Fibroblast of villous mesenchyme (primary cell): Measurements from ENCODE around the gene CCDC102B. TPM values are rescaled to one million over a fixed set of nuclear protein-coding genes. Genes with fewer than 3 reads are reported as not detected.

ENCODE experiments used
- DNase-seq: peaks from one replicate; pipeline ENCODE4 v3.0.0-alpha.2; 2010; ENCODE audit warnings: low read depth
- H3K4me3 ChIP-seq: 2 replicates; pipeline ENCODE4 v1.5.1; 2011; ENCODE audit warnings: low read depth, mild to moderate bottlenecking, low read length
- CTCF ChIP-seq: IDR thresholded peaks from 2 replicates; pipeline ENCODE4 v1.5.1; 2012; ENCODE audit warnings: low read depth, mild to moderate bottlenecking, low read length; ENCODE audit not compliant: insufficient read depth
- small RNA-seq: library from RNA; depleted of rRNA; stranded (forward); fragments of <200 nt; gene quantifications from one replicate; pipeline ENCODE3, GENCODE V24; 2012
- total RNA-seq: library from RNA; depleted of rRNA; stranded (reverse); fragments of >200 nt; gene quantifications from 2 replicates; pipeline ENCODE4 v1.2.3, GENCODE V29; 2012

Gene CCDC102B
- total RNA-seq, 1 donor, result 10.4 TPM

DNA sequence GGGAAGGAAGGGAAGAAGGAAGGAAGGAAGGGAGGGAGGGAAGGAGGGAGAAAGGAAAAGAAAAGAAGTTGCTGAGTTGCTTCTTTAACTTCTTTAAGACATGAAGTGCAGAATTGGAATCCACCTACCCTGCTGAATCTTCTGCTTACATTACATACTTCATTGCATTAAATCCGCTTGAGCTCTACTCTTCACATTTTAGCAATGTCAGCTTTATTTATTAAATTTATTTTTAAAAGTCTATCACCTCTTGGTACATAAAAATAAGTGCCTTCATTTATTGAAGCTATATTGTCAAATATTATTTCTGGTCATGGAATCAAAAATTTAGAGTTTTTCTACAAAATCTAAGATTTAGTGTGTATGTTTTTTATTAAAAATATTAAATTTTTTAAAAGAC, 284.6 kb downstream of the CCDC102B start:
- no peak overlapping the region for H3K4me3 ChIP-seq
- no peak for TF ChIP-seq CTCF
- DNase-seq, result no peak

- H3K4me3 ChIP-seq, result no peak overlapping the region
- TF ChIP-seq CTCF, result no peak
- DNase-seq, result no peak
Observed at GRCh38 chr18:69085951-69086350, 288.1 kb downstream of the CCDC102B start.

DNA sequence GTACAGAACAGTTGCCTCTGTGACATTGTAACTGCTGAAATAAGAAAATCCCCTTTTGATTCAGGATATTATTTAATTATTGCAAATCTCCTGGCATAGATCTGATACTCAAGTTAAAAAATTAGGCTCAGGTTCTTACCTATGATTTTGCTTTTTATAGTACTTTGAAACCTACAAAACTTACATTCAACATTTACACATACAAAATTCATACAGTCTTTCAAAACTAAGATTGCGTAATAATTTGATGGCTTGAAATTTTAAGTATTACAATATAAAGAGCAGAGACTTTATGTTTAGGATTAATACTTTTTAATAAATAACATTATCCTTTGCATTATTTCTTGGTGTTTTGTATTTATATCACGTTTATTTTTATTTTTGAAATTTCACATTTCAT, 291.1 kb downstream of the CCDC102B start:
- H3K4me3 ChIP-seq, result no peak overlapping the region
- TF ChIP-seq CTCF, result no peak
- DNase-seq, result no peak

GRCh38 chr18:69097349-69097748, 299.5 kb downstream of the CCDC102B start:
- no peak overlapping the region for H3K4me3 ChIP-seq
- no peak for DNase-seq
- TF ChIP-seq CTCF, result no peak

DNA sequence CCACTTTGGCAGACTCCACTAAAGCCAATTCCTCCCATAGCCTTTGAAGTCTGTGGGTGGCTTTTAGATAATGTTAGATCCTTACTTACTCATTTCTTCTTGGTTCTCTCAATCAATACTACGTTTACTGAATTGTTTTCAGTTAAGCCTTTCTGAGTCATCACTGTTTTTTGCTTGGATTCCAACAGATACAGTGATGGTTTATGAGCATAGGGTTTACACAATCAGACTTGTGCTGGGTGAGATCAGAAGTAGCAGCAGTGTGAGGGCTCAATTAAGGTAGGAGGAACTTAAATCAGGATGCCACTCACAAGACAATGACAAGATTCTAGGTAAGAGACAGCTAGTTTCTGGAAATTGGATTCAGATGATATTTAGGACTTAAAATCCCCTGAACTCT, 305.1 kb downstream of the CCDC102B start:
- DNase-seq, result peak; percentile 79
- H3K4me3 ChIP-seq, result no peak overlapping the region
- TF ChIP-seq CTCF, result no peak

Small RNA genes lying within 50 kb of the gene (small RNA-seq; reads per million reads assigned to genes)
- gene RNU6-39P, result 1.5 reads per million, percentile 36 among the genes with 10 or more reads in this experiment

Other genes starting within 250 kb of the CCDC102B start
- 115 and 152 TPM in 2 replicates for gene TMX3, start 83.0 kb upstream of the CCDC102B start, total RNA-seq